ENCODE data around the gene OR8A1.
A peak's percentile ranks its signal among the peaks of the same experiment; 100 is the strongest.

OR8A1 gene

DNA sequence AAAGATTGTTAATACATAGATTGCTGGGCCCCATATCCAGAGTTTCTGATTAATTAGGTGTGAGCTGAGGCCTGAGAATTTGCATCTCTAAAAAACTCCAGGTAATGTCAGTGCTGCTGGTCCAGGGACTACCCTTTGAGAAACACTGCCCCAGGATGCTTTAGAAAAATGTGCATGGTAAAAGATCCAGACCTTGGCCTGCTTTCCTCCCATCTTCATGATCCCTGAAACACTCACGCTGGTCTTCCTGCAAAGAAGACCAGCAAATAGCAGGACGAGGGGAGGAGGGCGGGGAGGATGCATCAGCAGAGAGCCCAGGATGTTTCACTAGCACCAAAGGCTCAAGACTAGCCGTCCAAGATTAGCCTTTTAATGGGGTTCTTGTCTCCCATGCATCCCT lies at the start of gene OR8A1:
Gene OR8A1 (plus strand): TSS at position 301 of the 400 bp plus-strand sequence. CDS start 123 bp downstream, outside the sequence.
- no peak for DNase-seq (ENCODE audit: low read depth in 3 of 3)

DNA sequence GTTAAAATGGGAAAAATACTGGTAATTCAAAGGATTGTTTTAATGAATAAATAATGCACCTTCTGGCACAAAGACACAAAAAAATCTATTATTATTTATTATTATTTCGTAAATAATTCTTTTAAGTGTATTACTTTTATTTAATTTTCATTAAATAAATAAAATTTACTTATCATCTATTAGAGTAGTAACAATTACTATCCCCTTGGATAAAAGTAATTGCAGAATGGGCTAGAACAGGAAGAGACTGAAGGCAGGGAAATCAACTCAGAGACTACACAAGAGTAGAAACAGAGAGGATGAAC lies 49.3 kb upstream of the OR8A1 start:
- DNase-seq (ENCODE audit: low read depth in 3 of 3): no peak

DNA sequence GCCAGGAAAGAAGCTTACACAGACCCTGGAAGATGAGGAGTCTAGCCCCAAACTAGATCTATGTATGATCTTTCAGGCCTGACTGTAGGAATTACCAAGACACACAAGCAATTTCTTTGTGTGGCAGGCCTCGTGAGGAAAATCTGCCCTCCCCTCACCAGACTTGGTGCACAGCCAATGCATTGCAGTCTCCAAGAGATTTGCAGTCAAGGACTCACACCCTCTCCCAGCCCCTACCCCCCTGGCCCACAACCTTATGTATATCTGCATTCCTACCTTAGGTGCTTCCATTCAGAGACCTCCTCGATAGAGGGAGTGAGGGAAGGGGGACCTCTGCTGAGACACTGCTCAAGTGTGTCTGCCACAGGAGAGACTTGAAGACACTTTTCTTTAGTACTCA lies 36.2 kb upstream of the OR8A1 start:
- no peak for DNase-seq (ENCODE audit: low read depth in 3 of 3)

DNA sequence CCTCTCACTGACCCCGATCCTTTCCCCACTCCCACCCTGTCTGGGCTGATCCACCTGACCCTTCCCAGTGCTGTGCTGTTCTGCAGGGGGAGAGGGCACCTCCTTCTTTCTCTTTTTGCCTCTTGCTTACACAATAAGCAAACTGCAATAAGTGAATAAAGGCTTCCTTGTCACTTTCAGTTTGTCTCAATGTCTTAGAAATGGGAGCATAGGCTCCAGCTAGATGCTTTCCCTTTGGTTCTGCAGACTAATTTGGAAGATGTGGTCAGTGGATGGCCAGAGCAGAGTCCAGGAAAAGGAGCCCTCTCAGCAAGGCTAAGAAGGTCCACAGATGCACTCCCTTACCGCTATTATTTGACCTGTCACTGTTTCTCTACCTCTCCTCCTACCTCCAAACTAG lies 35.7 kb upstream of the OR8A1 start:
- no peak for DNase-seq (ENCODE audit: low read depth in 3 of 3)

DNA sequence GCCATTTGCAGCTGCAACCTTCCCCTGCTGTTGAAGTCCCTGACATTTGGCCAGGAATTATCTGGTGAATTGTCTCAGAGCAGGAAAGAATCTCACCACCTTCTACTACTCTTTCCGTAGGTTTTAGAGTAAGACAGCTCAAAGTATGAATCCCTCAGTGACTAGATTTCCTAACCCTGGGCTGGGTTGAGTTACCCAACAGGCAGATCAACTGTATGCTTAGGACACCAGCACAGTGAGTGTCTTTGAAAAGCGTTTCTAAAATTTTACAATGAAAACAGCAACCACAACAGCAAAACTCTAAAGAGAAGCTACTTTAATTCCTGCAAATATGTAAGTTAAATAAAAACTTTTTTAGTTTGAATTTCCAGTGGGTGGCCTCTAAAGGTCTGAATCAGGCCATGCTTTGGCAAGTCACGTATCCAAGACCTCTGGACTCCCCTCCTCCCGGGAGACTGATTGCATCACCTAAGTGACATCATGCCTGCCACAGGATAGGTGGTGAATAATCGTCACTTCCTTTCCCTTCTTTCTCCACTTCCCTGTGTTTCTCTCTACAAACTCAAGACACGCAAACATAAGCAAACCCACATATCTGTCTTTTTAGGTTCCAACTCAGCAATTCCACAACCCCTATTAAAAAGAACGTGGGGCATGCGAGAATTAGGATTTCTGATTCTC lies 34.1 kb upstream of the OR8A1 start:
- no peak for DNase-seq (ENCODE audit: low read depth in 3 of 3)

DNA sequence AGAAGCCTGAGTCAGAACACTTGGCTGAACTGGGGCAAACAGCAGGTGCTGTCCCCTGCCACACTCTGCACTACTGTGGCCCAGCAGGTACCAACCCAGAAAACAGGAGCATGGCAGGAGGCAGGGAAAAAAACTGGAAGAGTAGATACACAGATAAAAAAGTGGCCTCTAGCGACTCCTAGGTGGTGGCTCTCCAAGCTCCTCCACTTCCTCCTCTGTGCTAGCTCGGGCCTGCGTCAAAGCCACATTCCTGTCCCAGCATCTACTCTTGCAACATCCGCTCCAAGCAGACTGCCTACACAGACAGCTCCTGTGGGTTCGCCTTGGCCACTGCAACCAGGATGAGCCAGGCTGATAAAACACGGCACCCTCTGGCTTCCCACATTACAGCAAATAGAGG lies 33.3 kb upstream of the OR8A1 start:
- DNase-seq (ENCODE audit: low read depth in 3 of 3): no peak

DNA sequence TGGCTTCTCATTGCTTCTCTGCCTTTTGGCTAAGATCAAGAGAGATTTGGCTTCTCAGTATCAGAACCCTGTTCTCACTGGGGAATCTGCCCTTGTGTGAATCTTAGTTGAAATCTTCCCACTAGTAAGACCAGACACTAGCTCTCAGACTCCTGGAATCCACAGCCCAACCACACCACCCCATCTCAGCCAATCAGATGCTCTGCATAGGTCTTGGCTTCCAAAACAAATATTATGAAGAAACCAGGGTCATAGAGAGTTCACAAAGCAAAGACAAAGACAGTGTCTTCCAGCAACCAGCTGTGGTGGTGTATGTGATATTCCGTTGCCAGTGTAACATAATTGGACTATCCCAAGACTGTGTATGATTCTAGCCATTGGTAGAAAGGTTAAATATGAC lies 31.8 kb upstream of the OR8A1 start:
- no peak for DNase-seq (ENCODE audit: low read depth in 3 of 3)

DNA sequence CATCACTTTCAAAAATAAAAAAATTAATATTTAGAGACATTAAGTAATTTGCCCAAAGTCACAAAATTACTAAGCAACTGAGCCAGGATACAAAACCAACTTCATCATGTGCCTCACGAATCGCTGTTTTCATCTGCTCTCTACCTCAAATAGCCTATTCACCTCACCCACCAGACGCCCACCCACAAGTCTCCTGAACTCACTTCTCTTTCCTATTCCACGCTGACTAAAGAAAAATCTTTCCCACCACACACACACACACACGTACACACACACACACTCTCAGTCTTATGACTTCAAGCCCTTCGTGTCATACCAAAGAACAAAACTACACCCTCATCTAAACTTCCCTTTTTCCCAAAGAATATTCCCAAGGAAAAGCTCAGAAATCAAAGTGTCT lies 28.6 kb upstream of the OR8A1 start:
- no peak for DNase-seq (ENCODE audit: low read depth in 3 of 3)

DNA sequence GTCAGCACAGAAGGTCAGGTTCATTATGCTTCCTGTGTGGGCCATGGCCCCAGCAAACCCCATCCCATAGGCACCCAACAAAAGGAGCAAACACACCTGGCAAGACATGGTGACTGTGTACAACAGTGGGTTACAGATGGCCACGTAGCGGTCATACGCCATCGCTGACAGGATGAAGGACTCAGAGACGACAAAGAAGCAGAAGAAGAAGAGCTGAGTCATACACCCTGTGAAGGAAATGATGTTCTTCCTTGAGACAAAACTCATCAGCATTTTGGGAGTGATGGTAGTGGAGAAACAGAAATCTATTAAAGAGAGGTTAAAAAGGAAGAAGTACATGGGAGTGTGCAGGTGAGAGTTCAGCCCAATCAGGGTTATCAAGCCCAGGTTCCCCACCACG lies 26.7 kb upstream of the OR8A1 start:
- no peak for DNase-seq (ENCODE audit: low read depth in 3 of 3)

DNA sequence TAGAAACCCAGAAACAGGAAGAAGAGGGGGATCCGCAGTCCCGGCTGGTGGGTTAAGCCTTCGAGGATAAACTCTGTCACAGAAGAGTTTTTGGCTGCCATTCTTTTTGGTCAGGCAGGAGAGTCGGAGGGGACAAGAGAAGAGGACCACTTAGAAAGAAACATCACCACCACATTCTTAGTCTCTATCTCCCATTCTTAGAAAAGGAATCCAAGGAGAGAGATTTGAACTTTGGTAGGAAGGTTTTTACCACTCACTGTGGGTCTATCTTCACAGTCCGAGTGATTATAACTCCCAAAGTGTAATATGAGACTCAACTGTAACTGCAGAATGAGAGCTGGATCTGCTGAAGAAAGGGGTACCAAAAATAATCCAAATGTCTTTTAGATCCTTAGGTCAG lies 26.2 kb upstream of the OR8A1 start, which contains the start of gene OR8B12:
Gene OR8B12 (minus strand): TSS at position 101 of the 400 bp plus-strand sequence. CDS start 0 bp downstream, at position 101.
- DNase-seq (ENCODE audit: low read depth in 3 of 3): no peak

DNA sequence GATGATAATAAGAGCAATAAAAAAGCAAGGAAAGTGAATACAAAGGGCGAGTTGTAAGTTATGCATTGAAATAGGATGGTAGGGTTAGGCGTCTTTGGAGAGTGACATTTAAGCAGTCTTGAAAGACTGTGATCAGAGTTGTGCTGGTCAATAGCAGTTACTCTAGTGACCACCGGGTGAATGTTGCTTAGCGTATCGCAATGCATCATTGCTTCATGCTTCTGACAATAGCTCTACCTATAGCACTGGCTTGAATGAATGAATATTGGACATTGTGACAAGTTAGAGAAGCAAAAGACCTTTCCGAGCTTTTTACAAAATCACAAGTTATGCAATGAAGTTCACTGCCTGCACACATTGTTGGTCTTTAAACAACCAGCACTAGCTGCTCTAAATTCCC lies 18.6 kb upstream of the OR8A1 start:
- no peak for DNase-seq (ENCODE audit: low read depth in 3 of 3)

DNA sequence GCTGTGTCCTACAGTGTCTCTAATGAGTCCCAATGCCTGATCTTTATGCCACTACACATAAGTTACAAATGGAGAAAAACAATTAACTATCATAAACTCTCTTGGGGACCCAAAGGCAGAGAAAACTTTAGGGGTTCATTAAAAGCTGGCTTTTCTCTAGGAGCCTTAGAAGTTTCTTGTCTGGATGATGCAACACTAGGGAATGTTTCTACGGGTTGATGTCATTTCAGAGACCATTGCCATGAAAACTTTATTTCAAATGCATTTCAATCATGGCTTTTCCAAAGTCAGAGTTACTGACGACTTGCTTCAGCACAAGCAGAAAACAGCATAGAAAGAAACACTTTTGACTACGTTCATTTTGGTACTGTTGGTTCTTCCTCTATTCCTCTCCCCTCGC lies 17.8 kb upstream of the OR8A1 start:
- DNase-seq (ENCODE audit: low read depth in 3 of 3): no peak

DNA sequence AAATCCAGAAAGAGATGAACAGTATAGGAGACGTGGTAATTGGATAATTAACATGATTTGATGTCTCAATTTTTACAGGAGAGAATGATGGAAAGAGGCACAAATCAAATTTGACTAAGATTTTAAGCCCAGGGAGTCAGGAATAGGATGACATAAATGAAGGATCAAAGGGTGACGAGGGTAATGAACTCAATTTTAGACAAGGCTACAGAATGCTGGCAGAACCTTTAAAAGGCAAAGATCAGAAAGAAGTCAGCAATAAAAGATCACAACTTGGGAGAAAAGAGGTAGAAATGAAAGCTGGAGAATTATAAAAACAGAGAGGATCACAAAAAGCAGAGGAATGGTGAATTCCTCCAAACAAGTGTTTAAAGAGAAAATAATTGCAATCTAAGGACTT lies 13.0 kb upstream of the OR8A1 start:
- no peak for DNase-seq (ENCODE audit: low read depth in 3 of 3)

DNA sequence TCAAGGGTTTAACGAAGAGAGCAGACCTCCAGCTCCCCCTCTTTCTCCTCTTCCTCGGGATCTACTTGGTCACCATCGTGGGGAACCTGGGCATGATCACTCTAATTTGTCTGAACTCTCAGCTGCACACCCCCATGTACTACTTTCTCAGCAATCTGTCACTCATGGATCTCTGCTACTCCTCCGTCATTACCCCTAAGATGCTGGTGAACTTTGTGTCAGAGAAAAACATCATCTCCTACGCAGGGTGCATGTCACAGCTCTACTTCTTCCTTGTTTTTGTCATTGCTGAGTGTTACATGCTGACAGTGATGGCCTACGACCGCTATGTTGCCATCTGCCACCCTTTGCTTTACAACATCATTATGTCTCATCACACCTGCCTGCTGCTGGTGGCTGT lies 363 bp downstream of the OR8A1 start:
- DNase-seq (ENCODE audit: low read depth in 3 of 3): no peak

DNA sequence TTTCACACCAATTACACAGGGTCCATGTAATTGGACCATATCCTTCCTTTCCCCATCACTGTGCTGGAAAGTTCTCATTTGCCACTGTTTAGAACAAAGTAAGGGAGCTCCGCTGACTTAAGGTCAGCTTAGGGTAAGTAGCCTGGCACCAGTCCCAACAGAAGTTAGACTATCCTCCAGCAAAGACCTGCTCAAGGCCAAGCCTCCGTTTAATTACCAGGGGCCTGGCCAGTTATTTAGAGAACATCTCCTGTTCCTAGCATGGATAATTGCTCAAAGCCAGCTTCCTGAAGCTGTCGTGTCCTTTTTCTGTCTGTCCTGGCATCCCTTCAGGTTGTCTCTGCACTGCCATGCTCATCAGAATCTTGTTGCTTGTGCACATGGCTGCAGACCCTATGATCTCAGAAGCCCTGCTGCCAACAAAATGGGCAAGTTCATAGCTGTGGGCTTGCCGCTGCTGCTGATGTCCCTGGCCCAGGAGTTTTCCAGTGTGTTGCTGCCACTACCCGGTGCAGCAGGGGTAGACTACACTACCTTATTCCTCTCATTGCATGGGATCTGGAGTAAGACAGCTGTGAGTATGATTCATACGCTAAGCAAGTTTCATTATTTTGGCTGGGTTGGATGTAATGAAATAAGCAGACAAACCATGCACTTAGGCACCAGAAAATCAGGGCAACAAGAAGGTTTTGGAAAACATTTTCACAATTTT lies 8.1 kb downstream of the OR8A1 start:
- no peak for DNase-seq (ENCODE audit: low read depth in 3 of 3)

DNA sequence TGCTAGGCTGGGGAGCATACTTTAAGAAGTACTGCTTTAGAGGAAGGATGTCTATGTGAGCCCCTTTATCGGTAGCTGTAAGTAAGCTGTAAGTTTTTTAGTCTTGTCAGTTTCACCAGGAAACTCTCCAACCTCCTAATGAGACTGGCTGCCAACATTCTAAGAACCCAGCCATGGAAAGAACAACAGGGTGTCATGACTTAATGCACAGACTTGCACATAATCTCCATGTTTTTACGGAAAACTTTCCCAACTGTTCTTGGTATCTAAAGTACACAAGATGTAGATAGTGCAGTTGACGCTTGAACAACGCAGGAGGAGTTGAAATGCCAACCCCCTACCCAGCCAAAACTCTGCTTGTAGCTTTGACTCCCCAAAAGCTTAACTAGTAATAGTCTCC lies 9.0 kb downstream of the OR8A1 start:
- DNase-seq (ENCODE audit: low read depth in 3 of 3): no peak

DNA sequence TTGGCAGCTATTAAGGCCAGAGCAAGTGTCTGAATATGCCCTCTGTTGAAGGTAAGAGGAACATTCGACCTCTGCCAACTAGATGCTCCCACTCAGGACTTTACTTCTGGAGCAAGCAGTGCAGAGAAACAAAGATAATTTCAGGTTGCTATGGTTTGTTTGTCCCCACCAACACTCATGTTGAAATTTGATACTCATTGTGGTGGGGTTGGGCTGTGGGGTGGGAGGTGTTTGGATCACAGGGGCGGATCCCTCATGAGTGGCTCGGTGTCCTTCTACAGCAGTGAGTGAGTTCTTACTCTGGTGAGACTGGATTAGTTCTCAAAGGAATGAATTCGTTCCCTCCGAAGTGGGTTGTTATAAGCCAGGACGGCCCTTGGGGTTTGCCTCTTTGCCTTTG lies 12.0 kb downstream of the OR8A1 start:
- no peak for DNase-seq (ENCODE audit: low read depth in 3 of 3)

DNA sequence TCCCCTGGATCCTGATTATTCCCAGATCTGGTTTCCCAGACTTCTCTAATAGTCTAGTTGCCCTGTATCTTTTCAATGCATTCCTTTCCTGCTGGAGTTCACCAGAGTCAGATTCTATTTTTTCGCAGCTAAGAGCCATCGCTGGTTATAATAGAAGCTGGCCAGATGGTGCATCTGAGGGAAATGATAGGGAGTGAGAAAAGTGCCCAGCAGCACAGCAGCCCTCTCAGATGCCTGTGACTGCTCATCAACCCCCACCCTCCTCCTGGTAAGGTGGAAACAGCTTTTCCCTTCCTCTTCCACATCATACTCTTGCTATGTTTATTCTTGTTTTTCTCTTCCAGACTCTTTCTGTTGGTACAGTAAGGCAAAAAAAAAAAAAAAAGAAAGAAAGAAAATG lies 12.8 kb downstream of the OR8A1 start:
- DNase-seq (ENCODE audit: low read depth in 3 of 3): no peak

DNA sequence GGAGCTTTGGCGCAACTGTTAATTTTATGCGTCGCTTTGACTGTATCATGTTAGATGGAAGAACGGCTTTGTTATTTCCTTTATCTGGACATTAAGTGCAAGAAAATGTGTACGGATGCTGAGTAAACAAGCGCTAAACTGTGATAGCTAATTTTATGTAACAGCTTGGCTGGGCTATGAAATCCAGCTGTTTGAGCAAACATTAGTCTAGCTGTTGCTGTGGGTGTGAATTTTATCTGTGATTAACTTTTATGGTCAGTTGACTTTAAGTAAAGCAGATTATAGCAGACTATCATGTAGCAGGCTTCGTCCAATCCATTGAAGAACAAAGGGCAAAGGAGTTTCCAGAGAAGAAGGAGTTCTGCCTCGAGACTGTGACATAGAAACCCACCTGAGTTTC lies 14.0 kb downstream of the OR8A1 start:
- DNase-seq (ENCODE audit: low read depth in 3 of 3): no peak

DNA sequence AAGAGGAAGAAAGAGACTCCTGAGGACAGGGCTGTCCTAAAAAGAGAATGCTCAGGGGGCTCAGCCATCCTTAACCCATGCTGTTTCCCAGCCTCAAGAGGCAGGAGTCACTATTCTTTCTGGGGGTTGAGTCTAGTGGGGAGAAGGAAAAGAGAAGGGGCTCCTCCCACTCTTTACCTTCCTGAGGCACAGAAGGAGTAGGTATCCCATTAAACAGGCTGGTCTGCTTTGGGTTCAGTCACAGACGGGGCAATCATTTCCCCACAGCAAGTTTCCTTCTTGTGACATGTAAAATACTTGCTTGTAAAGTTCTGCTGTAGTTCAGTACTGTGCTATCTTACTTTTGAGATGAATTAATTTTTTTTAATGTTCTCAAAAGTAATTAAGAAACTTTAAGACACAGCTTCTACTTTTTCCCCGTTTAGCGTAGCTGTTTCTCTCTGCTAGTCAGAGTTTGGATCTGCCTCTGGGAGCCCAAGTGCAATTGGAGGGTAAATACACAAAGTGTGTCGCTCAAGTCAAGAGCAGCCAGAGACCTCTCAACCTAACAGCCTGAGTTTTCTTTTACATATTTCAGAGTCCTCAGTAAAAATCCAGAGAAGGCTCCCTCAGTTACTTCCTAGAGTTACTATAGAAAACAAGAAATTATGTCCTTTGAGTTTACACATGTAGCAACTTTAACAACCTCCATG lies 15.0 kb downstream of the OR8A1 start:
- no peak for DNase-seq (ENCODE audit: low read depth in 3 of 3)

DNA sequence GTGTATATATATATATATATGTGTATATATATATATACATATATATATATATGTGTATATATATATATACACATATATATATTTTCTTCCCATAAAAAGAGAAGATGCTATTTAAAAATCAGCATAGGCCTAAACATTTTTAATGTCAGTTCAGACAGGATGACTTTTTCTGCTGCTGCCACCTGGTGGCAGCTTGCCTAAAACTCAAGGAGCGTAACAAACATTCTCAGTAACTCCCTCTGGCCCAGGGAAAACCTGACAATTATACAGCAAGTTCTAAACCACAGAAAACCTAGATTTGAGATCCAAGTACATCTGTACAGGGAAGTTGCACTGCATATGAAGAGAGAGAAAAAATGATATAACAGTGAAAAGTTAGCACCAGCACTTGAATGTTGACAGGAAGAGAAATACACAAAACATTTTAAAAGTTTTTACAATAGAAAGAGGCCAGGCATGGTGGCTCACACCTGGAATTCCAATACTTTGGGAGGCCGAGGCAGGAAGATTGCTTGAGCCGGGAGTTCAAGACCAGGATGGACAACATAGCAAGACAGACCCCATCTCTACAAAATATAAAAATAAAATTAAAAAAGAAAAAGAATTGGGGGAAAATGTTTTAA lies 16.6 kb downstream of the OR8A1 start:
- DNase-seq (ENCODE audit: low read depth in 3 of 3): peak; percentile 3 to 35 (median 7)

DNA sequence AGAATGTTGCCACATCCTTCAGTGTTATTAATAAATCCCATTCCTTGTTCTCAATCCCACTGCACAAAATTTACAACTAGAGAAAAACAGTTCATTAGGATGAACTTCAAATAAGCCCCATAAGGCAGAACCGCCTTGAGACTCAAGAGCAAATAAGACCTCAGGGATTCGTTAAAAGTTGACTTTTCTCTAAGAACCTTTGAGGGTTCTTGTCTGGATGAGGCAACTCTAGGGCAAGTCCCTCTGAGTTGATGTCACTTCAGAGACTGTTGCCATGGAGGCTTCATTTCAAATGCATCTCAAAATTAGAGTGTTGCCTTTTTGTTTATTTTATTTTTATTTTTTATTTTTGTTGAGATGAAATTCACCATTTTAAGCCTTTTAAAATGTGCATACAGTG lies 21.6 kb downstream of the OR8A1 start:
- DNase-seq (ENCODE audit: low read depth in 3 of 3): no peak

DNA sequence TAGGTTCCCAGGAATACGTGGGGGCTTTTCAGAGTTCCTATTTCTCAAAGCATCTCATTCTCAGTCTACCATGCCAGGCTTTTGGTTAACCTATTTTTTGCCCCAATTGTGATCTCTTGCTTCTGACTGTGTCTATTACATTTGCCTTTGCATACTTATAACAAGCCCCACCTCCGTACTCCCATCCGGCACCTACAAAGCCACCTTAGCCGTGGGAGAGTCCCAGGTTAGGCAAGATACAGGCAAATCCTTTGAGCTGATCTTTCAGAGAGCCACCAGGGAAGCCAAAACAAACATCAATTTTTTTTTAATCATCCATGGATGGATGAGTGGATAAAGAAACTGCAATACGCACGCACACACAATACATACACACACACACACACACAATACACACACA lies 22.8 kb downstream of the OR8A1 start:
- DNase-seq (ENCODE audit: low read depth in 3 of 3): no peak

Data from stimulated activated CD4-positive, alpha-beta T cell treated with anti-CD3 and anti-CD28 coated beads, TNF-alpha, amount 100 ng/mL, for 24 hours (primary cell).